ENCODE measurements around the gene SLC6A11.

The SLC6A11 gene

DNA sequence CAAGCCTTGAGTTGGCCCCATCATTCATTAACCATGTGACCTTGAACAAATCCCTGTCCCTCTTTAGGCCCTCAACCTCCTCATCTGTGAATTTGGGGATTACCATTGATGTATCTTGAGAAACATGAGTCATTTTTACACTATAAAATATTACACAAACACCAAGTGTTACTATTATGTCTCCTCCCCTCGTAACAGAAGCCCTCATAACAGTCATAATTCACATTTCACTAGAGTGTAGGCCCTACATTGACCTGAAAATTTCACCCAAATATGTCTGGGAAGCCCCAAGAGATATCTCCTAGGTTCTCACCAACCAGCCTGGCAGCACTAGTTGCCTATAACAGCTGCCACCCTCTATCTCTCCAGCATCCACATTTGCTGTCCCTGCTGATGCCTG, 160.7 kb downstream of the SLC6A11 start:
- TF ChIP-seq CTCF (IDR thresholded peaks at IDR 0.05; ENCODE audit: insufficient read depth, missing control alignments) = no peak
- FAIRE-seq = no peak
- no peak for DNase-seq (ENCODE audit: insufficient read length, low spot score)

GRCh38 chr3:10977892-10978510, 162.0 kb downstream of the SLC6A11 start:
- DNase-seq (ENCODE audit: insufficient read length, low spot score) (no peak), FAIRE-seq (no peak)
- no peak for TF ChIP-seq CTCF (IDR thresholded peaks at IDR 0.05; ENCODE audit: insufficient read depth, missing control alignments)

DNA sequence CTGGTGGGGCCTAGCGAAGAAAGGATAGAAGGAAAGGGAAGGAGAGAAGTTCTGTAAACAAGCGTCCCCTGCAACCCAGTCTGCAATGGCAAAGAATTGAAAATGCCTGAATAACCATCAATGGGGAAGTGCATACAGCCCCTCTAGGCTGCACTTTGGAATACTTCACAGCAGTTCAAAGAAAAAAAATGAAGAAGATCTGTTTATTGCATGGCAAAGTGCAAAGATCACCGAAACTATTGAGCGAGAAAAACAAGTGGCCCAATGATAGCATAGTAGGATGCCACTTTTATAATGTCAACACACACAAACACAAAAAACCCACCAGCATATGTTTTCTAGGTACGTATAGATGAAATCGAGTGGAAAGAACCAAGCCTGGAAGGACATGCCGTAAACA, 162.9 kb downstream of the SLC6A11 start:
- DNase-seq (ENCODE audit: insufficient read length, low spot score) = no peak
- no peak for TF ChIP-seq CTCF (IDR thresholded peaks at IDR 0.05; ENCODE audit: insufficient read depth, missing control alignments)
- FAIRE-seq = no peak

DNA sequence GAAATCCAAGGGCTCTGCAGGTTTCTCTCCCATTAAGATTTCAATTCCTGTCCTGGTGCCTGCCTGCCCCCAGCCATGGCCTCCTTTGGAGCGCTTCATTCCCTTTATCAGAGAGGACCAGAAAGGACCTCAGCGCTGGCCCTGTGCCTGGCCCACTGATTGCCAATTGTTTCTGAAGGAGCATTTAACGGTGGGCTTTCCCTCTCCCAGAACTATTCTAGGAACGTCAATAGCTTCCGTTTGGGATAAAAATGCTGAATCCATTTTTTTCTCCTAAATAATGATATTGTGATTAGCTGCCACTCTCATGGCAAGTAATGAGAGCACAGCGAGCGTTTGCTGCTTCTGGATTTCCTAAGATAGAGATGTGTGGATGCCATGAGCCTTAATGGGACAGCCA, 164.3 kb downstream of the SLC6A11 start:
- no peak for TF ChIP-seq CTCF (IDR thresholded peaks at IDR 0.05; ENCODE audit: insufficient read depth, missing control alignments)
- no peak for FAIRE-seq
- no peak for DNase-seq (ENCODE audit: insufficient read length, low spot score)

DNA sequence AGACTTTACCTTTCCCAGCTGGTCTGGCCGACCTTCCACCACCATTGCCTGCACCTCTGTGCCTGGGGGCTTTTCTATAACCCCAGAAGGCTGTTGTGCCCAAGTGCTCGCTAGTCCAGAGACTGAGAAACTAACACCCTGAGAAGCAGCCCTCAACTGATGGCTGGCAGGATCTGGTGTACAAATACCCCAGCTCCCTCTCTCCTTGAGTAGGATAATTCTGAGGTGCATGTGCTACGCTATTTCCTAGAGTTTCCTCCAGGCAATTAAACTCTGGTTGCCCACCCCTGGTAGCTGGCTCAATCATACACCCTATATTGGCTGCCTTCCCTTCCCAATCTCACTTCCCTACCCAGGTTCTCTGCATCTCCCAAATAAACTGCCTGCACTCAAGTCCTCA, 165.0 kb downstream of the SLC6A11 start:
- no peak for TF ChIP-seq CTCF (IDR thresholded peaks at IDR 0.05; ENCODE audit: insufficient read depth, missing control alignments)
- no peak for FAIRE-seq
- DNase-seq (ENCODE audit: insufficient read length, low spot score) = no peak

GRCh38 chr3:10981961-10982360, 165.9 kb downstream of the SLC6A11 start:
- no peak for DNase-seq (ENCODE audit: insufficient read length, low spot score)
- FAIRE-seq = no peak
- no peak for TF ChIP-seq CTCF (IDR thresholded peaks at IDR 0.05; ENCODE audit: insufficient read depth, missing control alignments)

DNA sequence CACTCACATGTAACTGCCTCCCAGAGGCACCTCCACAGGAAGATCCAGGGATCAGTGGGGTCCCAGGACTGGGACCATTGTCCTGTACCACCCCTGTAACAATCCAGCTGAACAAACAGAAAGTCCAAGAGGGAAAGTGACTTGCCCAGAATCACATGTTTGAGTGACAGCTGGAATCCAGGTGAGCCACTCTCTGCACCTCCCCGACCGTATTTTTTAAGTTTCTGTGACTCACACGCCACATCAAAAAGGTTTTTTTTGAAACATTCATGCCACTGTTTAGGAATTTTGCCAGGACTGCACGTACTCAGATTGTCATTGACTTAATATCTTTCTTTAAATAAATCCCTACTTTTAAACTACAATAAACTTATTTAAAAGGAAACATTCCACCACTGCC, 166.8 kb downstream of the SLC6A11 start:
- FAIRE-seq (no peak), DNase-seq (ENCODE audit: insufficient read length, low spot score) (no peak)
- TF ChIP-seq CTCF (IDR thresholded peaks at IDR 0.05; ENCODE audit: insufficient read depth, missing control alignments) = no peak

Data from D721Med (cell line).